GM12878 (cell line): Measurements from ENCODE around the gene BRF1.

Experiments
- ESRRA ChIP-seq: IDR thresholded peaks from 2 replicates; pipeline ENCODE4 v1.6.1; 2012; ENCODE audit warnings: mild to moderate bottlenecking, low read length, improper control_type of control experiment
- POLR2A ChIP-seq: IDR thresholded peaks from 2 replicates; pipeline ENCODE4 v1.6.1; 2011; ENCODE audit warnings: low read depth, mild to moderate bottlenecking, low read length
- TF ChIP-seq, protein P1 (sequence below), 3 experiments: IDR thresholded peaks in 2 of 3; conservative IDR thresholded peaks in 1 of 3; 2 replicates each; pipeline ENCODE4 v1.5.1; 2011; ENCODE audit warnings: low read depth in 3 of 3, low read length in 3 of 3, mild to moderate bottlenecking in 3 of 3, control low read depth in 2 of 3, moderate library complexity in 2 of 3, inconsistent platforms in 1 of 3, mixed read lengths in 1 of 3; ENCODE audit not compliant: control insufficient read depth in 2 of 3, insufficient read depth in 1 of 3; ENCODE audit errors: extremely low read depth in 1 of 3

DNA sequence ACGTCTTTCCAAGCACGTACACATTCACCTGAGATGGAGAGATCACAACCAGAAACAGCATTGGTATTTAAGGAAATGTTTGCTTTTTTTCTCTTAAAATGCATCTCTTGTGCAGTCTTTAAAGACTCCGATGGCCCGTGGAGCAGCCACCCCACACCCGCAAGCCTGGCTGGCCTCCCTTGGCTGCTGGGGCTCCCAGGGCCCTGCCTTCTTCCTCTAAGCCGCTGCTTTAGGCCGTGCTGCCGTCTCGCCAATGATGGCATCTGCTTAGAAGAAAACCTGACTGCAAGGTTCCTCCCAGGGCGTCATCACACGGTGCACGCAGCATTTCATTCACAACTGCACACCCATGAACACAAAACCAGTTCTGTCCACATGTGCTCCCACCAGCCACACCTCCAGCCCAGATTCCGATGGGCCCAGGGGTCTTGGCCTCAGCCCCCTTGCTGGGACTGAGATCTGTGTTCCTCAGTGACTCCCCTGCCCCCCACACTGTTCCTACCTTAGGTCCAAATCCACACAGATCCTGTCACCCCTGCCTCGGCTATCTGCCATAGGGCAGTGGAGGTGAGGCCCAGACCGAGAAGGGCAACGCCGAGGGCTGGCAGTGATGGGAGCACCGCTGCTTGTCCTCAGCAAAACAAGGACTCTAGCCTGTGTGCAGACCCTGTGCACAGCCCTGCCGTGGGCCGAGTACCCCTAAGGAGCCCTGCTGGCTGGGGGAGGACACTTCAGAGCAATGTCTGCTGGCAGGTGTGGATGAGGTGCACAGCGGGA lies 48.1 kb downstream of the BRF1 start:
- TF ChIP-seq POLR2A (peak; percentile 24; the same call in 1 of the 2 replicates), ESRRA (no peak)
- TF ChIP-seq, protein P1, sequence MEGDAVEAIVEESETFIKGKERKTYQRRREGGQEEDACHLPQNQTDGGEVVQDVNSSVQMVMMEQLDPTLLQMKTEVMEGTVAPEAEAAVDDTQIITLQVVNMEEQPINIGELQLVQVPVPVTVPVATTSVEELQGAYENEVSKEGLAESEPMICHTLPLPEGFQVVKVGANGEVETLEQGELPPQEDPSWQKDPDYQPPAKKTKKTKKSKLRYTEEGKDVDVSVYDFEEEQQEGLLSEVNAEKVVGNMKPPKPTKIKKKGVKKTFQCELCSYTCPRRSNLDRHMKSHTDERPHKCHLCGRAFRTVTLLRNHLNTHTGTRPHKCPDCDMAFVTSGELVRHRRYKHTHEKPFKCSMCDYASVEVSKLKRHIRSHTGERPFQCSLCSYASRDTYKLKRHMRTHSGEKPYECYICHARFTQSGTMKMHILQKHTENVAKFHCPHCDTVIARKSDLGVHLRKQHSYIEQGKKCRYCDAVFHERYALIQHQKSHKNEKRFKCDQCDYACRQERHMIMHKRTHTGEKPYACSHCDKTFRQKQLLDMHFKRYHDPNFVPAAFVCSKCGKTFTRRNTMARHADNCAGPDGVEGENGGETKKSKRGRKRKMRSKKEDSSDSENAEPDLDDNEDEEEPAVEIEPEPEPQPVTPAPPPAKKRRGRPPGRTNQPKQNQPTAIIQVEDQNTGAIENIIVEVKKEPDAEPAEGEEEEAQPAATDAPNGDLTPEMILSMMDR (IDR thresholded peaks at IDR 0.05 in 2 of 3, conservative IDR thresholded peaks at IDR 0.05 in 1 of 3; ENCODE audit: control insufficient read depth in 2 of 3, extremely low read depth in 1 of 3, insufficient read depth in 1 of 3, low read depth in 3 of 3, low read length in 3 of 3) = no peak
